Neural progenitor cell (in vitro differentiated cells): ENCODE data around the gene PLEKHB2. TPM values are rescaled to one million over a fixed set of nuclear protein-coding genes. Genes with fewer than 3 reads are reported as not detected.

ENCODE experiments used
- DNase-seq: peaks from one replicate; pipeline ENCODE4 v3.0.0-alpha.2; 2016; ENCODE audit warnings: low spot score
- H2AFZ ChIP-seq: fragments of 200-600 bp; sonication (generic); replicated peaks from 2 replicates; pipeline ENCODE4 v1.6.1; 2016; ENCODE audit warnings: antibody characterized with exemption
- H3F3A ChIP-seq: fragments of 200-600 bp; sonication (generic); 2 replicates; pipeline ENCODE4 v1.6.1; 2016; ENCODE audit warnings: antibody characterized with exemption, low read depth
- H3K27ac ChIP-seq: fragments of 200-600 bp; sonication (generic); 2 replicates; pipeline ENCODE4 v1.5.1; 2016; ENCODE audit warnings: mild to moderate bottlenecking
- H3K27me3 ChIP-seq: fragments of 200-600 bp; sonication (generic); 2 replicates; pipeline ENCODE4 v1.6.1; 2016; ENCODE audit warnings: mild to moderate bottlenecking, moderate library complexity
- H3K36me3 ChIP-seq: fragments of 200-600 bp; sonication (generic); 2 replicates; pipeline ENCODE4 v1.5.1; 2016
- H3K4me1 ChIP-seq: fragments of 200-600 bp; sonication (generic); 2 replicates; pipeline ENCODE4 v1.6.1; 2016; ENCODE audit warnings: mixed run types
- H3K4me2 ChIP-seq: fragments of 200-600 bp; sonication (generic); 2 replicates; pipeline ENCODE4 v1.6.1; 2016
- H3K4me3 ChIP-seq: fragments of 200-600 bp; sonication (generic); 2 replicates; pipeline ENCODE4 v1.5.1; 2016
- H3K79me2 ChIP-seq: fragments of 200-600 bp; sonication (generic); 2 replicates; pipeline ENCODE4 v1.6.1; 2016; ENCODE audit warnings: low read depth
- H3K9ac ChIP-seq: fragments of 200-600 bp; sonication (generic); 2 replicates; pipeline ENCODE4 v1.6.1; 2016
- H3K9me3 ChIP-seq: fragments of 200-600 bp; sonication (generic); 2 replicates; pipeline ENCODE4 v1.5.1; 2016; ENCODE audit warnings: low read depth
- H4K20me1 ChIP-seq: fragments of 200-600 bp; sonication (generic); 2 replicates; pipeline ENCODE4 v1.6.1; 2016; ENCODE audit warnings: low read depth
- H3K27ac Mint-ChIP-seq: 3 replicates; pipeline ENCODE4 v1.8.0; 2021; ENCODE audit warnings: mixed read lengths
- H3K27me3 Mint-ChIP-seq: 2 replicates; pipeline ENCODE4 v1.8.0; 2022; ENCODE audit warnings: low read depth, mild to moderate bottlenecking, inconsistent platforms, moderate library complexity, mixed read lengths; ENCODE audit not compliant: insufficient read depth
- H3K36me3 Mint-ChIP-seq: 3 replicates; pipeline ENCODE4 v1.8.0; 2021; ENCODE audit warnings: mixed read lengths
- H3K4me1 Mint-ChIP-seq: 3 replicates; pipeline ENCODE4 v1.8.0; 2021; ENCODE audit warnings: mixed read lengths
- H3K4me3 Mint-ChIP-seq: 3 replicates; pipeline ENCODE4 v1.8.0; 2021; ENCODE audit warnings: mild to moderate bottlenecking, moderate library complexity, mixed read lengths
- H3K9me3 Mint-ChIP-seq: 3 replicates; pipeline ENCODE4 v1.8.0; 2020; ENCODE audit warnings: mixed read lengths
- EZH2 ChIP-seq: fragments of 200-600 bp; sonication (generic); IDR thresholded peaks from 2 replicates; pipeline ENCODE4 v1.6.1; 2017; ENCODE audit warnings: antibody characterized with exemption, mild to moderate bottlenecking, moderate library complexity
- EZH2phosphoT487 ChIP-seq: fragments of 200-600 bp; sonication (generic); IDR thresholded peaks from 2 replicates; pipeline ENCODE4 v1.6.1; 2017; ENCODE audit warnings: antibody characterized with exemption
- total RNA-seq: library from RNA; depleted of rRNA; stranded (reverse); fragments of >200 nt; gene quantifications from 2 replicates; pipeline ENCODE4 v1.2.3, GENCODE V29; 2015; ENCODE audit warnings: low replicate concordance
- TF ChIP-seq, protein P1 (sequence below): fragments of 200-600 bp; sonication (generic); IDR thresholded peaks from 2 replicates; pipeline ENCODE4 v1.5.1; 2017; ENCODE audit warnings: antibody characterized with exemption, mild to moderate bottlenecking

Gene PLEKHB2
- total RNA-seq, 1 donor from 2014 or later: 57.4 TPM

DNA sequence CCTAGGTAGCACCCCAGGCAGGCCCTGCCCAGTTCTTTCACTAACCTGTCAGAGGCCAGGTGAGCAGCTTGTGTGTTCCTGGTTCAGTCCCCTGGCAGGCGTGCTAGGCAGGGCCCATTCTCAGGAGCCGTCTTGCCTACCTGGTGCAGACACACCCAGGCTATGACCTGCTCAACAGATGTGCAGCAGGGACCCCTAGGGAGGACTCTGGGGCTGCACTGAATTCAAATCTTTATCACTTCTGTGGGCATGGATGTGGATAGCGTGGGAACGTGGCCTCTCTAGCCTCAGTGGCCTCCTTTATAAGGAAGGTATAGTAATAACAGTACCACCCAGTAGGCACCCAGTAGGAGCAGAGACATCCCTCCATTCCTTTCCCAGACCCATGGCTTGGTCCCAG is 48.4 kb downstream of the PLEKHB2 start:
- H3K4me1 Mint-ChIP-seq: peaks cover 6% of the 10 kb centered on the region
- no peaks in the 10 kb centered on the region for H3K9me3 Mint-ChIP-seq
- Histone ChIP-seq H4K20me1 (no peaks in the 10 kb centered on the region), H3K4me2 (no peak overlapping the region), H3K36me3 (peaks cover 4% of the 10 kb centered on the region), H3K4me1 (no peaks in the 10 kb centered on the region), H3K27ac (no peak overlapping the region), H3K4me3 (no peak overlapping the region), H3K9me3 (no peaks in the 10 kb centered on the region), H3K79me2 (no peaks in the 10 kb centered on the region), H3K27me3 (no peaks in the 10 kb centered on the region), H3F3A (no peaks in the 10 kb centered on the region), H3K9ac (no peak overlapping the region), H2AFZ (no peak overlapping the region)
- H3K27me3 Mint-ChIP-seq: peaks cover 9% of the 10 kb centered on the region
- DNase-seq: no peak
- TF ChIP-seq EZH2: no peak
- TF ChIP-seq, protein P1, sequence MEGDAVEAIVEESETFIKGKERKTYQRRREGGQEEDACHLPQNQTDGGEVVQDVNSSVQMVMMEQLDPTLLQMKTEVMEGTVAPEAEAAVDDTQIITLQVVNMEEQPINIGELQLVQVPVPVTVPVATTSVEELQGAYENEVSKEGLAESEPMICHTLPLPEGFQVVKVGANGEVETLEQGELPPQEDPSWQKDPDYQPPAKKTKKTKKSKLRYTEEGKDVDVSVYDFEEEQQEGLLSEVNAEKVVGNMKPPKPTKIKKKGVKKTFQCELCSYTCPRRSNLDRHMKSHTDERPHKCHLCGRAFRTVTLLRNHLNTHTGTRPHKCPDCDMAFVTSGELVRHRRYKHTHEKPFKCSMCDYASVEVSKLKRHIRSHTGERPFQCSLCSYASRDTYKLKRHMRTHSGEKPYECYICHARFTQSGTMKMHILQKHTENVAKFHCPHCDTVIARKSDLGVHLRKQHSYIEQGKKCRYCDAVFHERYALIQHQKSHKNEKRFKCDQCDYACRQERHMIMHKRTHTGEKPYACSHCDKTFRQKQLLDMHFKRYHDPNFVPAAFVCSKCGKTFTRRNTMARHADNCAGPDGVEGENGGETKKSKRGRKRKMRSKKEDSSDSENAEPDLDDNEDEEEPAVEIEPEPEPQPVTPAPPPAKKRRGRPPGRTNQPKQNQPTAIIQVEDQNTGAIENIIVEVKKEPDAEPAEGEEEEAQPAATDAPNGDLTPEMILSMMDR: no peak
- no peak for TF ChIP-seq EZH2phosphoT487
- H3K36me3 Mint-ChIP-seq: peaks cover 8% of the 10 kb centered on the region
- no peak overlapping the region for H3K4me3 Mint-ChIP-seq
- no peak overlapping the region for H3K27ac Mint-ChIP-seq

DNA sequence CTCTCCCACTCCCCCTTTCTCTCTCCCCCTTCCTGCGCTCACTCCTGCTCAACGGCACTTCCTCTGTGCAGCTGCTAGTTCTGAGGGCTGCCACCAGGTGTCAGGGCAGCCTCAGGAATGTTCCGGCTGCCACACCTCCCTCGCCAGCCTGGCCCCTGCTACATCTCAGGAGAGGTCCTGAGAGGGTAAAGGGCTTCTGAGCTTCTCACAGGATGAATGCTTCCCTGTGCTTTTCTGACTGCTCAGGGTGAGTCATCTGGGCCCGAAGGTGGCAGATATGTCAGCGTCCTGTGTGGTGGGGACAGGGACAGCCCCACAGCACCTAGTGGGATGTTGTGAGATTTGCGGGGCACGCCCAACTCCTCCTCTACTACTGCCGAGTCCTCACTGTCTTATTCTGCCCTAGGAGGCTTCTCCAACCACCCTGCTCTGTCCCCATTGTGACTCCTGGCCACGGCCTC is 49.0 kb downstream of the PLEKHB2 start:
- no peak overlapping the region for H3K4me2 ChIP-seq
- no peaks in the 10 kb centered on the region for H4K20me1 ChIP-seq
- no peak overlapping the region for H3K4me3 Mint-ChIP-seq
- peaks cover 8% of the 10 kb centered on the region for H3K36me3 Mint-ChIP-seq
- peak overlapping the region; percentile 40 for H2AFZ ChIP-seq
- no peak overlapping the region for H3K4me3 ChIP-seq
- no peaks in the 10 kb centered on the region for H3K9me3 ChIP-seq
- H3K27ac ChIP-seq: no peak overlapping the region
- H3K27ac Mint-ChIP-seq: peak overlapping the region; percentile 66
- peak; percentile 90 for DNase-seq
- TF ChIP-seq EZH2: no peak
- TF ChIP-seq, protein P1: peak; percentile 96
- H3K4me1 ChIP-seq: no peaks in the 10 kb centered on the region
- H3K9ac ChIP-seq: no peak overlapping the region
- H3K4me1 Mint-ChIP-seq: peaks cover 9% of the 10 kb centered on the region
- H3K9me3 Mint-ChIP-seq: no peaks in the 10 kb centered on the region
- H3K36me3 ChIP-seq: peaks cover 4% of the 10 kb centered on the region
- H3K27me3 Mint-ChIP-seq: peaks cover 9% of the 10 kb centered on the region
- no peaks in the 10 kb centered on the region for H3F3A ChIP-seq
- H3K27me3 ChIP-seq: no peaks in the 10 kb centered on the region
- H3K79me2 ChIP-seq: no peaks in the 10 kb centered on the region

DNA sequence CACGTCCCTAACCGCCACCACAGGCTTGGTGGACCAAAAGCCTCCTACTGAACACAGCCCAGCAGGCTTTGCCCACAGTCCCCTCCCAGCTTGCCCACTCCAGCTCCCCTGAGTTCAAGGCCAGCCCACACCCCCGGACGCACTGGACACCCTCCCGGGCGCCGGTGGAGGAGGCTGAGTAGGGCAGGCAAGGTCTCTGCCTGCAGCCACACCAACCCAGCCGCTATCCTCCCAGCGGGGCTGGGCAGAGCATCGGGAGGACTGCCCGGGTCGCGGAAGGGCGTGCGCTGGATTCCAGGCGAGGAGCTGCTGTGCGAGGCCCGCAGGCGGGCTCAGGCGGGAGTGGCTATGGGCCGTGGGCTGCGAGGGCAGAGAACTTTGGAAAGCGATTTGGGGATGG is 49.5 kb downstream of the PLEKHB2 start:
- H3K4me2 ChIP-seq: no peak overlapping the region
- H3K4me1 Mint-ChIP-seq: peaks cover 12% of the 10 kb centered on the region
- H3K36me3 Mint-ChIP-seq: peaks cover 7% of the 10 kb centered on the region
- peaks cover 9% of the 10 kb centered on the region for H3K27me3 Mint-ChIP-seq
- no peaks in the 10 kb centered on the region for H3K27me3 ChIP-seq
- no peak overlapping the region for H3K27ac Mint-ChIP-seq
- H4K20me1 ChIP-seq: no peaks in the 10 kb centered on the region
- H3K9me3 ChIP-seq: no peaks in the 10 kb centered on the region
- no peak for DNase-seq
- no peaks in the 10 kb centered on the region for H3K4me1 ChIP-seq
- no peaks in the 10 kb centered on the region for H3K79me2 ChIP-seq
- H3K4me3 Mint-ChIP-seq: no peak overlapping the region
- H3F3A ChIP-seq: no peaks in the 10 kb centered on the region
- no peaks in the 10 kb centered on the region for H3K9me3 Mint-ChIP-seq
- no peak for TF ChIP-seq EZH2phosphoT487
- TF ChIP-seq, protein P1: no peak
- no peak for TF ChIP-seq EZH2
- peak overlapping the region; percentile 40 for H2AFZ ChIP-seq
- no peak overlapping the region for H3K27ac ChIP-seq
- no peak overlapping the region for H3K4me3 ChIP-seq
- H3K36me3 ChIP-seq: no peaks in the 10 kb centered on the region
- H3K9ac ChIP-seq: no peak overlapping the region
